Keratinocyte (primary cell): ENCODE results near the gene KDM4B. TPM values are rescaled to one million over a fixed set of nuclear protein-coding genes. Genes with fewer than 3 reads are reported as not detected.

Source experiments
- DNase-seq: peaks from one replicate; pipeline ENCODE4 v3.0.0-alpha.2; 2011; ENCODE audit warnings: low read depth, missing footprints, low spot score
- FAIRE-seq: peaks from 2 replicates; lab custom pipeline; 2011; peaks lifted over from hg19 to GRCh38; lab: Jason Lieb, UNC
- H2AFZ ChIP-seq: 2 replicates; pipeline ENCODE4 v1.6.0; 2012; ENCODE audit warnings: low read length, control low read depth, inconsistent platforms; ENCODE audit not compliant: control insufficient read depth
- H3K27ac ChIP-seq: 2 replicates; pipeline ENCODE4 v1.5.1; 2011; ENCODE audit warnings: low read length; ENCODE audit not compliant: control insufficient read depth, insufficient read depth
- H3K27me3 ChIP-seq: 3 replicates; pipeline ENCODE4 v1.6.0; 2011; ENCODE audit warnings: low read length; ENCODE audit not compliant: control insufficient read depth, insufficient read depth; ENCODE audit errors: extremely low read depth
- H3K36me3 ChIP-seq, 2 experiments: 2 replicates in 1 of 2; 3 replicates in 1 of 2; pipeline ENCODE4 v1.5.1; 2011; ENCODE audit warnings: low read length in 2 of 2, mild to moderate bottlenecking in 1 of 2; ENCODE audit not compliant: control insufficient read depth in 2 of 2, insufficient read depth in 2 of 2; ENCODE audit errors: extremely low read depth in 1 of 2
- H3K4me1 ChIP-seq: 3 replicates; pipeline ENCODE4 v1.5.1; 2011; ENCODE audit warnings: low read length; ENCODE audit not compliant: control insufficient read depth, insufficient read depth; ENCODE audit errors: extremely low read depth
- H3K4me2 ChIP-seq: 3 replicates; pipeline ENCODE4 v1.6.0; 2011; ENCODE audit warnings: low read depth, low read length; ENCODE audit not compliant: control insufficient read depth, insufficient read depth; ENCODE audit errors: extremely low read depth
- H3K4me3 ChIP-seq, 3 experiments: fragments of 200-600 bp in 1 of 3; sonication (generic) in 1 of 3; 2 replicates in 2 of 3; 3 replicates in 1 of 3; pipeline ENCODE4 v1.5.1; 2011 to 2016; ENCODE audit warnings: low read length in 3 of 3, mild to moderate bottlenecking in 3 of 3, control low read depth in 2 of 3, inconsistent platforms in 1 of 3, low read depth in 1 of 3, mixed read lengths in 1 of 3, mixed run types in 1 of 3, moderate library complexity in 1 of 3; ENCODE audit not compliant: control insufficient read depth in 2 of 3, insufficient read depth in 2 of 3; ENCODE audit errors: extremely low read depth in 1 of 3
- H3K79me2 ChIP-seq: 2 replicates; pipeline ENCODE4 v1.6.0; 2012; ENCODE audit warnings: low read length; ENCODE audit not compliant: control insufficient read depth, insufficient read depth
- H3K9ac ChIP-seq: 3 replicates; pipeline ENCODE4 v1.6.0; 2011; ENCODE audit warnings: low read length; ENCODE audit not compliant: control insufficient read depth, insufficient read depth; ENCODE audit errors: extremely low read depth
- H3K9me1 ChIP-seq: 3 replicates; pipeline ENCODE4 v1.6.0; 2011; ENCODE audit warnings: low read length; ENCODE audit not compliant: control insufficient read depth, insufficient read depth; ENCODE audit errors: extremely low read depth
- H3K9me3 ChIP-seq: 2 replicates; pipeline ENCODE4 v1.5.1; 2012; ENCODE audit warnings: low read depth, low read length; ENCODE audit not compliant: control insufficient read depth
- H4K20me1 ChIP-seq: 3 replicates; pipeline ENCODE4 v1.6.0; 2011; ENCODE audit warnings: low read length; ENCODE audit not compliant: control insufficient read depth, insufficient read depth; ENCODE audit errors: extremely low read depth
- CTCF ChIP-seq, 3 experiments: IDR thresholded peaks in 1 of 3; conservative IDR thresholded peaks in 1 of 3; optimal IDR thresholded peaks in 1 of 3; 2 replicates in 2 of 3; 3 replicates in 1 of 3; pipeline versions ENCODE3 to v1.5.1; 2011; ENCODE audit warnings: low read length in 3 of 3, mild to moderate bottlenecking in 3 of 3, moderate library complexity in 2 of 3, control low read depth in 1 of 3, inconsistent platforms in 1 of 3; ENCODE audit not compliant: insufficient read depth in 2 of 3; ENCODE audit errors: extremely low read depth in 1 of 3
- EZH2 ChIP-seq: IDR thresholded peaks from one replicate; pipeline ENCODE4 v1.6.1; 2012; ENCODE audit warnings: inconsistent platforms, mild to moderate bottlenecking, low read length, moderate library complexity
- dilution Hi-C: fragments of 300-500 bp; cut with MboI; formaldehyde crosslinking; loops from one replicate; pipeline ENCODE4 v1.7.0; 2020; ENCODE audit warnings: low sequenced_read_pairs; ENCODE audit not compliant: extremely low pct_ligation_motif_present
- polyA plus RNA-seq, 5 experiments: library from polyadenylated mRNA; depleted of rRNA in 3 of 5; stranded (reverse) in 3 of 5; stranded (forward) in 1 of 5; unstranded in 1 of 5; fragments of >200 nt; gene quantifications; 1 replicate in 1 of 5; 2 replicates in 3 of 5; 3 replicates in 1 of 5; pipeline versions ENCODE4 v1.2.1 to v1.2.3, GENCODE V29; 2011 to 2012; ENCODE audit warnings: missing spikeins in 2 of 5, low read depth in 1 of 5, low replicate concordance in 1 of 5

KDM4B gene
- polyA plus RNA-seq, 1 donor (not counting 4 experiments of a cell fraction or from before 2014, with no cell fraction given): 6.2 TPM

GRCh38 chr19:4967738-4968461, 1.0 kb upstream of the KDM4B start:
- TF ChIP-seq EZH2: no peak
- no peak for TF ChIP-seq CTCF (optimal IDR thresholded peaks at IDR 0.05 in 1 of 3, IDR thresholded peaks at IDR 0.05 in 1 of 3, conservative IDR thresholded peaks at IDR 0.05 in 1 of 3; ENCODE audit: extremely low read depth in 1 of 3, insufficient read depth in 2 of 3, low read length in 3 of 3)
- H3K79me2 ChIP-seq: peaks cover 34% of the 10 kb centered on the region
- H3K36me3 ChIP-seq: no peaks in the 10 kb centered on the region
- peaks cover 5% of the 10 kb centered on the region for H3K9me1 ChIP-seq
- peak overlapping the region; percentile 89 for H2AFZ ChIP-seq
- peaks cover 10% of the 10 kb centered on the region for H4K20me1 ChIP-seq
- peak overlapping the region; percentile 77 for H3K4me2 ChIP-seq
- FAIRE-seq (no peak), DNase-seq (no peak)
- dilution Hi-C loops: no loop called here
- peak overlapping the region; percentile 55 for H3K27ac ChIP-seq
- peaks cover 34% of the 10 kb centered on the region for H3K4me1 ChIP-seq
- peak overlapping the region in 2 of 3 experiments; percentile 1 to 55 for H3K4me3 ChIP-seq
- H3K9me3 ChIP-seq: no peaks in the 10 kb centered on the region
- H3K27me3 ChIP-seq: no peaks in the 10 kb centered on the region
- peak overlapping the region; percentile 34 for H3K9ac ChIP-seq

GRCh38 chr19:4969292-4969771, 419 bp downstream of the KDM4B start:
- Histone ChIP-seq H4K20me1 (peaks cover 10% of the 10 kb centered on the region), H3K27ac (no peak overlapping the region), H3K9me3 (no peaks in the 10 kb centered on the region), H3K4me2 (peak overlapping the region; percentile 100), H3K9ac (peak overlapping the region; percentile 75), H3K9me1 (peaks cover 5% of the 10 kb centered on the region), H3K79me2 (peaks cover 44% of the 10 kb centered on the region), H3K27me3 (no peaks in the 10 kb centered on the region), H3K4me3 (peak overlapping the region; percentile 73 to 90 (median 85)), H3K4me1 (peaks cover 36% of the 10 kb centered on the region), H3K36me3 (no peaks in the 10 kb centered on the region), H2AFZ (no peak overlapping the region)
- TF ChIP-seq CTCF (optimal IDR thresholded peaks at IDR 0.05 in 1 of 3, IDR thresholded peaks at IDR 0.05 in 1 of 3, conservative IDR thresholded peaks at IDR 0.05 in 1 of 3; ENCODE audit: extremely low read depth in 1 of 3, insufficient read depth in 2 of 3, low read length in 3 of 3) (no peak), EZH2 (no peak)
- FAIRE-seq: no peak
- no peak for DNase-seq
- dilution Hi-C loops: no loop called here
